Dendritic cell treated with granulocyte-macrophage colony-stimulating factor and Interleukin-4, amounts not matched to agents 40 ng/mL and 50 ng/mL, for 4 days (primary cell): ENCODE measurements around the gene ZEB2.

ENCODE experiments used
- H3K27ac Mint-ChIP-seq: one replicate; pipeline ENCODE4 v1.8.0; 2022; ENCODE audit warnings: mild to moderate bottlenecking, mixed read lengths
- H3K27me3 Mint-ChIP-seq: one replicate; pipeline ENCODE4 v1.8.0; 2022; ENCODE audit warnings: mild to moderate bottlenecking, mixed read lengths
- H3K36me3 Mint-ChIP-seq: one replicate; pipeline ENCODE4 v1.8.0; 2022; ENCODE audit warnings: low read depth, mixed read lengths
- H3K4me1 Mint-ChIP-seq: one replicate; pipeline ENCODE4 v1.8.0; 2022; ENCODE audit warnings: low read depth, mixed read lengths
- H3K4me3 Mint-ChIP-seq: one replicate; pipeline ENCODE4 v1.8.0; 2022; ENCODE audit warnings: mild to moderate bottlenecking, moderate library complexity, mixed read lengths
- H3K9me3 Mint-ChIP-seq: one replicate; pipeline ENCODE4 v1.8.0; 2022; ENCODE audit warnings: mixed read lengths
- intact Hi-C: fragments of 100-400 bp; cut with micrococcal nuclease; formaldehyde crosslinking; loops from one replicate; pipeline ENCODE4 v1.15.0; 2022

Gene ZEB2

DNA sequence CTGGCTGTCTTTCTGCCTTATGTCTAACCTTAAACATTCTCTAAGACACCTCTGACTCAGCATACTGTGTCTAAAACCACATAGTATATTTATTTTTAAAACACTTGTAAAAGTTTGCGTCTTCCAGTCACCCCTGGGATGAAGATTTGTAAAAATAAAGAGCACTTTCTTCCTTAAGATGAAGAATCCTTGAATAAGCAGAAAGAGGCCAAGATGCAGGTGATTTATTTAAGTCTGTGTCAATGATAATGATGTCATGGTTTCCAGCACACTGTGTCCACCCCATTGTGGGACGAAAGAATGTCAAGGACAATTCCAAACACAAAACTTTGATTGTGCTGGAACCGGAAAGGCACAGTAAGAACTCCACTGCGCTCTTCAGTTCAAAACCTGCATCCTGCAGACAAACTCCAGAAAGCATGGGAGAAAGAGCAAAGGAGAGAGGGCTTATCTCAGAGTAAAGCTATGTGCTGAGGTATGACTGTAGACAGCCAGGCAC, 92.9 kb downstream of the ZEB2 start:
- no peaks in the 10 kb centered on the region for H3K27me3 Mint-ChIP-seq
- peak overlapping the region; percentile 39 for H3K4me3 Mint-ChIP-seq
- H3K9me3 Mint-ChIP-seq = no peaks in the 10 kb centered on the region
- intact Hi-C loops = no loop called here
- H3K4me1 Mint-ChIP-seq = peaks cover 41% of the 10 kb centered on the region
- peaks cover 41% of the 10 kb centered on the region for H3K36me3 Mint-ChIP-seq
- H3K27ac Mint-ChIP-seq = peak overlapping the region; percentile 90

- intact Hi-C loops = no loop called here
- Mint-ChIP-seq H3K36me3 (peaks cover 47% of the 10 kb centered on the region), H3K9me3 (no peaks in the 10 kb centered on the region), H3K4me3 (peak overlapping the region; percentile 39), H3K4me1 (peaks cover 48% of the 10 kb centered on the region), H3K27me3 (no peaks in the 10 kb centered on the region), H3K27ac (peak overlapping the region; percentile 90)
These were observed 93.6 kb downstream of the ZEB2 start for GRCh38 chr2:144426355-144426754.

DNA sequence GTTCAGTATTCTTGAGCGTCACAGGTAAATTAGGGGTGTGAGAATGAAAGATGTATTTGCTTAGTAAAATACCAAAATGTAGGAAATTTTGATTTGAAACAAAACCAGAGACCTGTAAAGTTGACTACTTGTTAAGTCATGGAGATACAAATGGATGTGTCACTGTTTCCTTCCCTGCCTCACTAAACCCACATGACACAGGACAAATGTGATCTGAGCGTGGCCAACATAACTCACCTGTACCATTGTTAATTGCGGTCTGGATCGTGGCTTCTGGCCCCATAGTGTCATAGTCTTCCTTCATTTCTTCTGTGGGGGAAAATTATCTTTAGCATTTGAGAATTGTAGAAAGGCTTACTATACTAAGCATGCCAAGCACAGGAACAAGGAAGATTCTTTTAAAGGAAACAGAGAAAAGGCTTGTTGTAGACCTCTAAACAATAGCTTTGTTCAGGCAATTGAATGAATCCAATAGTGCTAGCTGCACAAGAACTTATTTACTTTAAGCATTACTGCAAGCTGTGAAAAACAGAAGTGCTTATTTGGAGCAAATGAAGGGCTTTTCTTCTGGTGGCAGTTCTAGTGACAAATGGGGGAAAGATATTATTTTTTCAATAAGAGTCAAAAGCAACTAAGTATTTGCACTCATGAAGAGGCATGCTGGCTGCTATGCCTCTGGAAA, 95.2 kb downstream of the ZEB2 start:
- Mint-ChIP-seq H3K27ac (peak overlapping the region; percentile 90), H3K4me3 (no peak overlapping the region), H3K9me3 (no peaks in the 10 kb centered on the region), H3K36me3 (peaks cover 64% of the 10 kb centered on the region), H3K27me3 (no peaks in the 10 kb centered on the region), H3K4me1 (peaks cover 64% of the 10 kb centered on the region)
- intact Hi-C loops = no loop called here

DNA sequence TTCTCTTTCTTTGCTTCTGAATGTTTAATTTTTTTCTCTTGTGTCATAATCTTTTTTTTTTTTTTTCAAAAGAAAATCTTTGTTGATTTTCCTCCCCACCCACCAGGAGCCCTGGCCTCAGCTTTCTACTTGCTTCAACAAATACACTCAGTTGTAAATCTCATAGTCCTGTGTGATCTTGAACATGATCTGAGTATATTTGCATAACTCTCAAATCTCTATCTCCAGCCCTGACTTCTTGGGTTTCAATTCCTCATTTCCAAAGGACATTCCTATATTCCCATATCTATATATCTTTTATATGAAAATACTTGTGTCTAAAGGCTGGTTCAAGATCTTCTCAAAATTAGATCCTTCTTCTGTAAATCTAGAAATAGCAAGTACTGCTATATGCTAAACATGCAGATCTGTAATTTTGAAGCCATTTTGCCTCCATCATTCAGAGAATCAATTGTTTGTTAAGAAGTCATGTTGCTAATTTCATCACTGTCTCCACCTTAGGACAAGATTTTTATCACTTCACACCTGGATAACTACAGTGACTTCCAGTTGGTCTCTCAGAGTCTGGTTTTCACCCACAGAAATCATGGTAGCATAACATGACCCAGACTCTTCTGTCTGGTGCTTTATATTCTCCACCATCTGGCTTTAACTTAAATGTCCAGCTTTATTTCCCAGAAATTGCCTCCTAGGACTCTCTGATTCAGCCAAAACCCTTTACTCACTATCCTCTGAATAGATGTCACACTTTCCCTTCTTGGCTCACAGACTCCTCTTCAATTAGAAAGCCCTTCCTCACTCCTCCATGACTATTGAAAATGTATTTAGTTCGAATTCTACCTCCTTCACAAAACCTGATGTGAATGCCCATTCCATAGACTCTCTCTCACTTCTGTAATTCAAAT, 98.1 kb downstream of the ZEB2 start:
- H3K27me3 Mint-ChIP-seq = no peaks in the 10 kb centered on the region
- no peaks in the 10 kb centered on the region for H3K9me3 Mint-ChIP-seq
- peak overlapping the region; percentile 60 for H3K27ac Mint-ChIP-seq
- H3K4me3 Mint-ChIP-seq = no peak overlapping the region
- H3K36me3 Mint-ChIP-seq = peaks cover 84% of the 10 kb centered on the region
- peaks cover 62% of the 10 kb centered on the region for H3K4me1 Mint-ChIP-seq
- intact Hi-C loops = no loop called here

DNA sequence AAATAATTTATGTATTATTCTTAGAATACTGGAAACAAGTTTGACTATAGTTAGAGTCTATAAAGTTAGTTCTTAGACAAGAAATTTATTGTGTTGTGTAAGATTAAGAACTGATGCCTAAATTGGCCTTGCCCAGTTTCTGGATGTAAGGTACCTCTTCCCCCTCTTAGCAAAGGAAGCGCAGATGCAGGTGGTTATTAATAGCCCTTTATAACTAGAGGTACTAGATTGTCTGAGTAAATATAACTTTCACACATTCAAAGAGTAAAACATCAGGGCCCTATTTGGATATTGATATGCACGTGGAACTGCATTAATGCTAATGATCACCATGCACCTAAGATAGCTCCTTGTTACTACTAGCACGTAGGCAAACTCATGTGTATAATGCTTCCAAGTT, 100.7 kb downstream of the ZEB2 start:
- H3K4me1 Mint-ChIP-seq = peaks cover 73% of the 10 kb centered on the region
- no peak overlapping the region for H3K27ac Mint-ChIP-seq

GRCh38 chr2:144415386-144415785, 104.5 kb downstream of the ZEB2 start:
- Mint-ChIP-seq H3K9me3 (no peaks in the 10 kb centered on the region), H3K27me3 (no peaks in the 10 kb centered on the region), H3K4me3 (peak overlapping the region; percentile 45), H3K4me1 (peaks cover 57% of the 10 kb centered on the region), H3K36me3 (peaks cover 93% of the 10 kb centered on the region), H3K27ac (peak overlapping the region; percentile 67)
- intact Hi-C loops = no loop called here

More for the DNA sequence above, 100.7 kb downstream of the ZEB2 start:
- Mint-ChIP-seq H3K9me3 (no peaks in the 10 kb centered on the region), H3K4me3 (no peak overlapping the region), H3K36me3 (peaks cover 96% of the 10 kb centered on the region), H3K27me3 (no peaks in the 10 kb centered on the region)
- intact Hi-C loops = no loop called here

DNA sequence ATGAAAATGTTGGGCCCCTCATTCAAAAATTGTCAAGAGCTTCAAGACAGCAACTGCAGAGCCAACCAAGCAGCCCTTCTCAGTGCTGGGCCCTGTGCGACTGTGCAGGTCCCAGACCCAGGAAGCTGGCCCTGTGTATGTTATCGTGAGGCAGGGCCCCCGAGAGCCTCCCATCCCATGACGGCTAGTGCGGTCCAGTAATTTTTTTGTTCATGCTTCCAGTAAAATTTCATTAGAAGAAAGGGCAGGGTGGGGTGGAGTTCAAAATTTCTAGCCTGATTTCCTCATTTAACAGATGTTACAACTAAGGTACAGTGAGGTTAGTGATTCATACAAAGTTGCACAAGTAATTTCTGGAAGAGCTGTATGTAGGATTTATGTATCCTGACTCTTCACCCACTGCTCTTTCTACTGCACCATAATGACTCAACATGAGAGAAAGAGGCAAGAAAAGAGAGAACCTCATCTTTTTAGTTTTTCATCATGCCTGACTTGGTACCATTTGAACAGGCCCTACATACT, 105.5 kb downstream of the ZEB2 start:
- peaks cover 94% of the 10 kb centered on the region for H3K36me3 Mint-ChIP-seq
- H3K27me3 Mint-ChIP-seq = no peaks in the 10 kb centered on the region
- peak overlapping the region; percentile 6 for H3K4me3 Mint-ChIP-seq
- intact Hi-C loops = no loop called here
- H3K4me1 Mint-ChIP-seq = peaks cover 53% of the 10 kb centered on the region
- H3K9me3 Mint-ChIP-seq = no peaks in the 10 kb centered on the region
- peak overlapping the region; percentile 84 for H3K27ac Mint-ChIP-seq

- Mint-ChIP-seq H3K9me3 (no peaks in the 10 kb centered on the region), H3K4me3 (no peak overlapping the region), H3K36me3 (peaks cover 94% of the 10 kb centered on the region), H3K27ac (peak overlapping the region; percentile 84), H3K4me1 (peaks cover 53% of the 10 kb centered on the region), H3K27me3 (no peaks in the 10 kb centered on the region)
- intact Hi-C loops = no loop called here
These were observed 107.2 kb downstream of the ZEB2 start for GRCh38 chr2:144412709-144413108.

DNA sequence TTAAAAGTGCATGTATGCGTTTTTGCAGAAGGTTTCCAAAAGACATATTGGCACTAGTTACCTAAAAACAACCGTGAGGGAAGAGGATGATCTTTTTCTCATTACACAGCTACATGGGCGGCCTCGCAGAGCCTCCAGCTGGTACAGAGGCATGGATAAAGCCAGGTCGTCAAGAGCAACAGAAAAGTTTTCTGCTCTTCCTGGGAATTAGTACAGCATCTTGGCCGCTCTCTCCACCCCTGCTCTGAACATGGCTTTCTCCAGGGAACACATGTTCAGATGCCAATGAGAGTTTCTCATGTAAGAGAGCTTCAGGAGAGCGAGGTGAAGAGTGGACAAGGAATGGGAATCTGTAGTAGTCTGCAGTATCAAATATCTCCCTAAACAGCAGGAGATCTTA, 108.4 kb downstream of the ZEB2 start:
- Mint-ChIP-seq H3K4me3 (no peak overlapping the region), H3K4me1 (peaks cover 46% of the 10 kb centered on the region), H3K27me3 (no peaks in the 10 kb centered on the region), H3K36me3 (peaks cover 94% of the 10 kb centered on the region), H3K9me3 (no peaks in the 10 kb centered on the region), H3K27ac (peak overlapping the region; percentile 48)
- intact Hi-C loops = no loop called here

DNA sequence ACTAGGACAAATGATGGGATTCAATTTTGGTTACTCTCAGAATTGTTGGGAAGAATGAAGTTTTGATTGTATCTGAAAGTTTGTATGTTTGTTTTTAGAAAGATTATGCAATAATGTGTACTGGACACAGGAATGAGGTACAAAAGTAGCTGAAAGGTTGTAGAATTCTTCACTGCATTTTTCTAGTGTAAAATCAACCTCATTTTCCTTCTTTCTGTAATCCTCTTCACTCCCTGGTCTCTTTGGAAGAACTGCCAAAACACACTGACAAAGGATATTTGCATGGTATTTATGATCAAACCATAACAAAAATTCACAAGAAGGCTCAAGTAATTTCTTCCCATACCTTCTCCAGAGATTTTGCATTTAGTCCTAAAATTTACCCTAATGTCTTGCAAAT, 110.7 kb downstream of the ZEB2 start:
- intact Hi-C loops = no loop called here
- Mint-ChIP-seq H3K36me3 (peaks cover 94% of the 10 kb centered on the region), H3K4me1 (peaks cover 31% of the 10 kb centered on the region), H3K27me3 (no peaks in the 10 kb centered on the region), H3K9me3 (no peaks in the 10 kb centered on the region), H3K4me3 (no peak overlapping the region), H3K27ac (peak overlapping the region; percentile 30)

DNA sequence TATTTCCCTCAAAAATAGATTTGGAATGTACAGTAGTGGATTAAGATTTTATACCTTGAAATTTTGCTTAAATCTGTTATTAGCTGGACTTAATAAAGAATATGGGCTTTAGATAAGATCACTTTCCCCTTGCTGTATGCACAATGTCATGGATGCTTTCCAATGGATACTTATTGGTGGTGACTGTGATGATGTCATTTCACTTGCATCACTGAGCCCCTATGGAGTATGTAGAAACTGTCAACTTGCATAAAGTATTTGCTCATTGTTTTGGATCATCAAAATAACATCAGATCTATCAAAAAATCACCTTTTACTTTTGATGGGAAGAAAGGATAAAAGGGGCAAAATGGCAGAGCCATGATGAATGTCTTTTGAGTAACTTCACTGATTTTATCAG, 112.7 kb downstream of the ZEB2 start:
- intact Hi-C loops = no loop called here
- no peak overlapping the region for H3K27ac Mint-ChIP-seq
- peaks cover 95% of the 10 kb centered on the region for H3K36me3 Mint-ChIP-seq
- no peak overlapping the region for H3K4me3 Mint-ChIP-seq
- H3K27me3 Mint-ChIP-seq = no peaks in the 10 kb centered on the region
- H3K9me3 Mint-ChIP-seq = no peaks in the 10 kb centered on the region
- H3K4me1 Mint-ChIP-seq = peaks cover 27% of the 10 kb centered on the region

GRCh38 chr2:144405982-144406788, 113.7 kb downstream of the ZEB2 start:
- no peak overlapping the region for H3K4me3 Mint-ChIP-seq
- peaks cover 27% of the 10 kb centered on the region for H3K4me1 Mint-ChIP-seq
- H3K9me3 Mint-ChIP-seq = no peaks in the 10 kb centered on the region
- H3K27ac Mint-ChIP-seq = peak overlapping the region; percentile 45
- H3K27me3 Mint-ChIP-seq = no peaks in the 10 kb centered on the region
- H3K36me3 Mint-ChIP-seq = peaks cover 95% of the 10 kb centered on the region
- intact Hi-C loops = no loop called here

DNA sequence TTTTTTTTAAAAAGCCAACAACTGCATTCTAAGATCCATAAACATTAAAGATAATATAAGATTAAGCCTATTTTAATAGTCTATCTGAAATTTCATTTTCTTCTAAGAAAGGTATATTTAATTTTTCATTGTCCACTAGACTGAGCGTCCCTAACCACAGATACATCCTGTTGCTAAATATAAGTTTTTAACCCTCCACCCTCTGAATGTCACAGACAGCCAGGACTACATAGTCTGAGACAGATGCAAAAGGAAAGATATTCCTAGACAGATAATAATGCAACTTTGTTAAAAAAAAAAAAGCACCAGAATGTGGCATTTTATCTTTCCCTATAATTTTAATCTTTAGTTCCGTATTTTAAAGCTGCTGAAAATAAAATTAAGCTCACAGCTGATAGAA, 114.6 kb downstream of the ZEB2 start:
- peaks cover 27% of the 10 kb centered on the region for H3K4me1 Mint-ChIP-seq
- intact Hi-C loops = no loop called here
- H3K9me3 Mint-ChIP-seq = no peaks in the 10 kb centered on the region
- no peak overlapping the region for H3K4me3 Mint-ChIP-seq
- H3K36me3 Mint-ChIP-seq = peaks cover 100% of the 10 kb centered on the region
- H3K27me3 Mint-ChIP-seq = no peaks in the 10 kb centered on the region
- no peak overlapping the region for H3K27ac Mint-ChIP-seq
